ENCODE data around the gene TIGD1.
"Not testable (repeated sequence)": the region's sequence is repeated elsewhere in the genome, so short reads cannot be mapped to it uniquely, and the experiment has no call there.

TIGD1 gene

DNA sequence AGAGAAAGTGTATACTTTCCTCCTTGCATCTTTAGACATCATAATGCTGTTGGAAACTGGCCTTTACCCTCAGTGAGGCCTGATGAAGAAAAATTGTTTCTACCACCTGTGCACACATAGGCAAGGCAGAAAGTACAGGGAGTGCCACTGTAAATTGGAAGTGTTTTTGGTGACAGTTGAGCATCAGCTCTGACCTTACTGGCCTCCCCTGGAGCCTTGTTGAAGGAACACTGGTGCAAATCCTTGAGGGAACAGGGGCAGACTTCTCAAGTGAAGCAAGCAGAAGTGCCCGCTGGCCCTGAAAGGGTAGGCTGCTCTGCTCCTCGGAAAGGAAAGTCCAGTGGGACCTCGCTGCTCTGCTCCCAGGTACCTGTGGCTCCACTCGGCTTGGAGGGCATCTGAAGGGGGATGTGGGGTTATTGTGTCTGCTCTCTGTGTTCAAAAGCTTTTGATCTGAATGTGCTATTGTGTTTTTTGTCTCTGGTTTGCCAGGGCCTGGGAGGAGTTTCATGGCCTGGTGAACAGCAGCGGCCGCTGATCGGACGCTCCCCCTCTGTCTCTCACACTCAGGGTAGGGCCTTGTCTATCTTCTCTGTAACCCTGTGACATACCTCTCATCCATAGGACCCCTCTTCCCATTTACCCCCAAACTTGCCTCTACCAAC, 23.5 kb upstream of the TIGD1 start (continued):
- TF ChIP-seq, protein P1, sequence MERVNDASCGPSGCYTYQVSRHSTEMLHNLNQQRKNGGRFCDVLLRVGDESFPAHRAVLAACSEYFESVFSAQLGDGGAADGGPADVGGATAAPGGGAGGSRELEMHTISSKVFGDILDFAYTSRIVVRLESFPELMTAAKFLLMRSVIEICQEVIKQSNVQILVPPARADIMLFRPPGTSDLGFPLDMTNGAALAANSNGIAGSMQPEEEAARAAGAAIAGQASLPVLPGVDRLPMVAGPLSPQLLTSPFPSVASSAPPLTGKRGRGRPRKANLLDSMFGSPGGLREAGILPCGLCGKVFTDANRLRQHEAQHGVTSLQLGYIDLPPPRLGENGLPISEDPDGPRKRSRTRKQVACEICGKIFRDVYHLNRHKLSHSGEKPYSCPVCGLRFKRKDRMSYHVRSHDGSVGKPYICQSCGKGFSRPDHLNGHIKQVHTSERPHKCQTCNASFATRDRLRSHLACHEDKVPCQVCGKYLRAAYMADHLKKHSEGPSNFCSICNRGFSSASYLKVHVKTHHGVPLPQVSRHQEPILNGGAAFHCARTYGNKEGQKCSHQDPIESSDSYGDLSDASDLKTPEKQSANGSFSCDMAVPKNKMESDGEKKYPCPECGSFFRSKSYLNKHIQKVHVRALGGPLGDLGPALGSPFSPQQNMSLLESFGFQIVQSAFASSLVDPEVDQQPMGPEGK (CRISPR knock-in tag; IDR thresholded peaks at IDR 0.05; ENCODE audit: borderline replicate concordance), result no peak
- TF ChIP-seq RARB (CRISPR knock-in tag; IDR thresholded peaks at IDR 0.05) (no peak), TOX (CRISPR knock-in tag; IDR thresholded peaks at IDR 0.05; ENCODE audit: borderline replicate concordance) (no peak), BACH2 (CRISPR knock-in tag; IDR thresholded peaks at IDR 0.05; ENCODE audit: borderline replicate concordance) (no peak), ZNF565 (CRISPR knock-in tag; conservative IDR thresholded peaks at IDR 0.05; ENCODE audit: low read depth) (no peak), ZNF8 (CRISPR knock-in tag; IDR thresholded peaks at IDR 0.05) (no peak)

GRCh38 chr2:232573042-232573441, 22.7 kb upstream of the TIGD1 start:
- TF ChIP-seq ZFP30 (CRISPR knock-in tag; IDR thresholded peaks at IDR 0.05) (no peak), ZFP3 (CRISPR knock-in tag; IDR thresholded peaks at IDR 0.05) (no peak), ZC3H10 (CRISPR knock-in tag; IDR thresholded peaks at IDR 0.05) (no peak), ZNF70 (CRISPR knock-in tag; IDR thresholded peaks at IDR 0.05) (no peak), OSR1 (CRISPR knock-in tag; IDR thresholded peaks at IDR 0.05) (no peak), ISL1 (CRISPR knock-in tag; IDR thresholded peaks at IDR 0.05) (no peak), TCF4 (CRISPR knock-in tag; IDR thresholded peaks at IDR 0.05; ENCODE audit: borderline replicate concordance) (no peak), ESRRG (CRISPR knock-in tag; IDR thresholded peaks at IDR 0.05) (no peak), TOX (CRISPR knock-in tag; IDR thresholded peaks at IDR 0.05; ENCODE audit: borderline replicate concordance) (no peak), ZNF565 (CRISPR knock-in tag; conservative IDR thresholded peaks at IDR 0.05; ENCODE audit: low read depth) (no peak)
- no peak for ATAC-seq

- TF ChIP-seq ZC3H10 (CRISPR knock-in tag; IDR thresholded peaks at IDR 0.05) (no peak), ZFP30 (CRISPR knock-in tag; IDR thresholded peaks at IDR 0.05) (no peak), ZNF565 (CRISPR knock-in tag; conservative IDR thresholded peaks at IDR 0.05; ENCODE audit: low read depth) (no peak), POU6F1 (CRISPR knock-in tag; IDR thresholded peaks at IDR 0.05; ENCODE audit: borderline replicate concordance, low read depth) (no peak), CSDC2 (CRISPR knock-in tag; IDR thresholded peaks at IDR 0.05) (no peak), TSHZ2 (CRISPR knock-in tag; IDR thresholded peaks at IDR 0.05) (no peak), TCF4 (CRISPR knock-in tag; IDR thresholded peaks at IDR 0.05; ENCODE audit: borderline replicate concordance) (no peak), BACH2 (CRISPR knock-in tag; IDR thresholded peaks at IDR 0.05; ENCODE audit: borderline replicate concordance) (no peak), ZNF8 (CRISPR knock-in tag; IDR thresholded peaks at IDR 0.05) (no peak), GLIS3 (CRISPR knock-in tag; IDR thresholded peaks at IDR 0.05) (no peak), PPARA (CRISPR knock-in tag; IDR thresholded peaks at IDR 0.05; ENCODE audit: borderline replicate concordance) (no peak), ARNTL (CRISPR knock-in tag; IDR thresholded peaks at IDR 0.05; ENCODE audit: borderline replicate concordance, low read depth) (no peak), TOX (CRISPR knock-in tag; IDR thresholded peaks at IDR 0.05; ENCODE audit: borderline replicate concordance) (no peak), RARB (CRISPR knock-in tag; IDR thresholded peaks at IDR 0.05) (no peak), ZFP3 (CRISPR knock-in tag; IDR thresholded peaks at IDR 0.05) (no peak)
- TF ChIP-seq, protein P1 (CRISPR knock-in tag; IDR thresholded peaks at IDR 0.05; ENCODE audit: borderline replicate concordance), result no peak
- ATAC-seq, result no peak
Observed at GRCh38 chr2:232571026-232571474, 20.7 kb upstream of the TIGD1 start.

DNA sequence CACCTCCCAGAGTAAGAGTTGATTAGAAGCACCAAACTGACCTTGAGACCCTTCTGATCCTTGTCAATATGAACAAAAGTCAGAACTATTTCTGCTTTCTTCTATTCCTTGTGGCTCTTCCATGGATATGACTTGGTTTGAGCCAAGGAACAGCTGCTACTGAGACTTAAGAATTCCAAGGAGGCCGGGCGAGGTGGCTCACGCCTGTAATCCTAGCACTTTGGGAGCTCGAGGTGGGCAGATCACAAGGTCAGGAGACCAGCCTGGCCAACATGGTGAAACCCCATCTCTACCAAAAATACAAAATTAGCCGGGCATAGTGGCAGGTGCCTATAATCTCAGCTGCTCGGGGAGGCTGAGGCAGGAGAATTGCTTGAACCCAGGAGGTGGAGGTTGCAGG, 20.1 kb upstream of the TIGD1 start:
- not testable (repeated sequence) for ATAC-seq

All from SK-N-SH treated with all-trans-retinoic acid at 6 μM for 48 hours (cell line).